Measurements from ENCODE around the gene GREB1.

GRCh38 chr2:11669454-11670291 is 135.8 kb downstream of the GREB1 start, which contains the start of gene NTSR2:
- TF ChIP-seq, protein P1, sequence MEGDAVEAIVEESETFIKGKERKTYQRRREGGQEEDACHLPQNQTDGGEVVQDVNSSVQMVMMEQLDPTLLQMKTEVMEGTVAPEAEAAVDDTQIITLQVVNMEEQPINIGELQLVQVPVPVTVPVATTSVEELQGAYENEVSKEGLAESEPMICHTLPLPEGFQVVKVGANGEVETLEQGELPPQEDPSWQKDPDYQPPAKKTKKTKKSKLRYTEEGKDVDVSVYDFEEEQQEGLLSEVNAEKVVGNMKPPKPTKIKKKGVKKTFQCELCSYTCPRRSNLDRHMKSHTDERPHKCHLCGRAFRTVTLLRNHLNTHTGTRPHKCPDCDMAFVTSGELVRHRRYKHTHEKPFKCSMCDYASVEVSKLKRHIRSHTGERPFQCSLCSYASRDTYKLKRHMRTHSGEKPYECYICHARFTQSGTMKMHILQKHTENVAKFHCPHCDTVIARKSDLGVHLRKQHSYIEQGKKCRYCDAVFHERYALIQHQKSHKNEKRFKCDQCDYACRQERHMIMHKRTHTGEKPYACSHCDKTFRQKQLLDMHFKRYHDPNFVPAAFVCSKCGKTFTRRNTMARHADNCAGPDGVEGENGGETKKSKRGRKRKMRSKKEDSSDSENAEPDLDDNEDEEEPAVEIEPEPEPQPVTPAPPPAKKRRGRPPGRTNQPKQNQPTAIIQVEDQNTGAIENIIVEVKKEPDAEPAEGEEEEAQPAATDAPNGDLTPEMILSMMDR (IDR thresholded peaks at IDR 0.05) = no peak
- TF ChIP-seq GABPA (IDR thresholded peaks at IDR 0.05; ENCODE audit: low read depth) = no peak
- TF ChIP-seq IRF3 (IDR thresholded peaks at IDR 0.05; ENCODE audit: low read depth, low read length) = no peak
- no peak for TF ChIP-seq SIN3A (IDR thresholded peaks at IDR 0.05; ENCODE audit: borderline replicate concordance, low read depth, low read length)
- TF ChIP-seq, protein P2, sequence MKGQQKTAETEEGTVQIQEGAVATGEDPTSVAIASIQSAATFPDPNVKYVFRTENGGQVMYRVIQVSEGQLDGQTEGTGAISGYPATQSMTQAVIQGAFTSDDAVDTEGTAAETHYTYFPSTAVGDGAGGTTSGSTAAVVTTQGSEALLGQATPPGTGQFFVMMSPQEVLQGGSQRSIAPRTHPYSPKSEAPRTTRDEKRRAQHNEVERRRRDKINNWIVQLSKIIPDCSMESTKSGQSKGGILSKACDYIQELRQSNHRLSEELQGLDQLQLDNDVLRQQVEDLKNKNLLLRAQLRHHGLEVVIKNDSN (IDR thresholded peaks at IDR 0.05; ENCODE audit: borderline replicate concordance, low read depth) = no peak
